Neural progenitor cell (in vitro differentiated cells): ENCODE data around the gene MSI2.

Source experiments
- CTCF ChIP-seq: fragments of 200-600 bp; sonication (generic); IDR thresholded peaks from 2 replicates; pipeline ENCODE4 v1.5.1; 2017; ENCODE audit warnings: antibody characterized with exemption, mild to moderate bottlenecking
- EZH2 ChIP-seq: fragments of 200-600 bp; sonication (generic); IDR thresholded peaks from 2 replicates; pipeline ENCODE4 v1.6.1; 2017; ENCODE audit warnings: antibody characterized with exemption, mild to moderate bottlenecking, moderate library complexity
- EZH2phosphoT487 ChIP-seq: fragments of 200-600 bp; sonication (generic); IDR thresholded peaks from 2 replicates; pipeline ENCODE4 v1.6.1; 2017; ENCODE audit warnings: antibody characterized with exemption

GRCh38 chr17:57226793-57227192 is 29.5 kb upstream of the MSI2 start:
- no peak for TF ChIP-seq CTCF
- no peak for TF ChIP-seq EZH2
- no peak for TF ChIP-seq EZH2phosphoT487
